Retinal pigment epithelial cell (primary cell): ENCODE data around the gene FZD2.

Source experiments
- DNase-seq: peaks from one replicate; pipeline ENCODE4 v3.0.0-alpha.2; 2010; ENCODE audit warnings: low read depth
- H3K4me3 ChIP-seq: 2 replicates; pipeline ENCODE4 v1.5.1; 2011; ENCODE audit warnings: mild to moderate bottlenecking, low read length, control low read depth, moderate library complexity
- CTCF ChIP-seq: conservative IDR thresholded peaks from 2 replicates; pipeline ENCODE4 v1.5.1; 2011; ENCODE audit warnings: low read depth, low read length, control low read depth, inconsistent platforms

Gene FZD2

GRCh38 chr17:44541884-44542581 is 15.3 kb upstream of the FZD2 start:
- no peak overlapping the region for H3K4me3 ChIP-seq
- TF ChIP-seq CTCF: no peak

GRCh38 chr17:44543213-44543904 is 13.9 kb upstream of the FZD2 start:
- peak overlapping the region; percentile 8 for H3K4me3 ChIP-seq
- peak; percentile 78 for DNase-seq
- no peak for TF ChIP-seq CTCF

More at GRCh38 chr17:44541884-44542581, 15.3 kb upstream of the FZD2 start:
- no peak for DNase-seq

GRCh38 chr17:44543905-44544523 is 13.3 kb upstream of the FZD2 start:
- DNase-seq: no peak
- no peak for TF ChIP-seq CTCF

GRCh38 chr17:44546671-44547606 is 10.3 kb upstream of the FZD2 start:
- TF ChIP-seq CTCF: no peak
- no peak for DNase-seq
- H3K4me3 ChIP-seq: no peak overlapping the region

More at GRCh38 chr17:44543905-44544523, 13.3 kb upstream of the FZD2 start:
- no peak overlapping the region for H3K4me3 ChIP-seq

GRCh38 chr17:44547625-44548267 is 9.5 kb upstream of the FZD2 start:
- DNase-seq: no peak
- H3K4me3 ChIP-seq: no peak overlapping the region
- no peak for TF ChIP-seq CTCF
